Measurements from ENCODE around the gene OGDH.

Gene OGDH

DNA sequence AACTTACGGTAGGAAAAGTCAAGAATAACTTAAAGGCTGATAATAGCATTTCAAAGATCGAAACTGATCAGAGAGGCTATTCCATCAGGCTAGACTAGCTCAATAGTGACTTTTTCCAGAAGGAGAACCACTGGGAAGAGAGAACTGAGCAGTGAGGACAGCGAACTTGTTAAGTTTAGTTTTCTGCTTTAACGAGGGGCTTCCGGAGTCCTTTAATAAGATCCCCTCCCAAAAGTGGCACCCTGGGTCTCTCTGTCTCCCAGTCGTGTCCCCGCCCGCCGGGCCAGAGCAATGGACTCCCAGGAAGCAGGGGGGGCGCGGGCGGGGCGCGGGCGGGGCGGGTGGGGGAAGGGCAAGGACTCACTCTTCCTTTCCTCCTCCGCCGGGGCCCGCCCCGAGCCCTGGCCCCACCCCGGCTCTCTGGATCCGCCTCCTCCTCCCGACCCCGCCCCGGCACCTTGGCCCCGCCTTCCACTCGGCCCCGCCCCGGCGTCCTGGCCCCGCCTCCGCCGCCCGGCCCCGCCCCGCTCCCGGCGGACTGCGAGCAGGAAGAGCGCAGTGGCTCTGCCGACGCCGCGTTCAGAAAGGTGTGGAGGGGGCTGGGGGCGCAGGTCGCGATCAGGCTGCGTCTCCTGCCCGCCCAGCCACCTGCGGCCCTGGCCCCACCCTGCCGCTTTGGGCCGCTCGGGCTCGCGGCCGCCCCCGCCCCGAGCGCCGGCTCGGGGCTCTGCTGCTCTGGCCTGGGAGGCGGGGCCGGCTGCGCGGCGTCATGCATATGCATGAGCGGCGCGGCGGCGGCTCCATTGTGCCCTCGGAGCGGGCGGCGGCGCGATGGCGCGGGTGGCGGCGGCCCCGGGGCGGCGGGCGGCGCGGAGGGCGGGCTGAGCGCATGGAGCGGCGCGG lies 141.9 kb downstream of the OGDH start, which contains the start of gene ZMIZ2:
ZMIZ2 (plus strand) TSS at position 803 of the 903 bp plus-strand sequence. CDS start 7,403 bp downstream, outside the sequence.
- DNase-seq, result peak; percentile 85 to 87

DNA sequence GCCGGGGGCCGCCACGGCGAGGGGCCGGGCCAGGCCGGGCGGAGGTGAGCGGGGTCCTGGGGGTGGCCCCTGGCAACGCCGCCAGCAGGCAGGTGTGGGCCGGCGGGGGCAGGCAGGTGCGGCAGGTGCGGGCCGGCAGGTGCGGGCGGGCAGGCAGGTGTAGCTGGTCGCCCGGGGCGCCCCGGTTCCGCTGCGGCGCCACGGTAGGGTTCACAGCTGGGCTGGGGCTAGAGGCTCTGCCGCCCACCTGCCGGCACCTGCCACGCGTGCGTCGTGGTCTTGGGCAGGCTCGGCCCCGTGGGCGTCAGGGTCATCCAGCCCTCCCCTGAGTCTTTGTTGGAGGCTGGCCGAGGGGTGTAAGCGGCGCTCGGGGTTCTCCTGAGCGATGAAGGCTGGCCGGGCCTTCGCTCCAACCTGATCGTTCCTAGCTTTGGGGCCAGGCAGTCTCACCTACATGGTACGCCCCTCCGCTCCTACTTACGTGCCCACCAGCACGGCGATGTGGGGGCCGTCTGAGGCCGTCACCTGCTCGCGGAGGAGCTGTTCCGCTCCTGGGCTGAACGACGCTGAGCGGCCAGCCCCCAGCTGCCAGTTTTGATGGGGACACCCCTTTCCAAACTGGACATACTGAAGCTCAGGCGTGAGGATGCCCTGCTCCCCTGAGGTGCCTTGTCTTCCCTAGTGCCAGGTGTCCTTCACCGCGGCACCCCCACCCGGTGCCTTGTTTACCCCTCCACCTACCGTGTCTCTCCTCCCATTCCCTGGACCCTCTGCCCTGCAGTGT lies 142.7 kb downstream of the OGDH start:
- no peak for DNase-seq

GRCh38 chr7:44749992-44750391 lies 143.6 kb downstream of the OGDH start:
- no peak for DNase-seq

- no peak for DNase-seq
Measured at GRCh38 chr7:44750424-44750823, 144.0 kb downstream of the OGDH start.

DNA sequence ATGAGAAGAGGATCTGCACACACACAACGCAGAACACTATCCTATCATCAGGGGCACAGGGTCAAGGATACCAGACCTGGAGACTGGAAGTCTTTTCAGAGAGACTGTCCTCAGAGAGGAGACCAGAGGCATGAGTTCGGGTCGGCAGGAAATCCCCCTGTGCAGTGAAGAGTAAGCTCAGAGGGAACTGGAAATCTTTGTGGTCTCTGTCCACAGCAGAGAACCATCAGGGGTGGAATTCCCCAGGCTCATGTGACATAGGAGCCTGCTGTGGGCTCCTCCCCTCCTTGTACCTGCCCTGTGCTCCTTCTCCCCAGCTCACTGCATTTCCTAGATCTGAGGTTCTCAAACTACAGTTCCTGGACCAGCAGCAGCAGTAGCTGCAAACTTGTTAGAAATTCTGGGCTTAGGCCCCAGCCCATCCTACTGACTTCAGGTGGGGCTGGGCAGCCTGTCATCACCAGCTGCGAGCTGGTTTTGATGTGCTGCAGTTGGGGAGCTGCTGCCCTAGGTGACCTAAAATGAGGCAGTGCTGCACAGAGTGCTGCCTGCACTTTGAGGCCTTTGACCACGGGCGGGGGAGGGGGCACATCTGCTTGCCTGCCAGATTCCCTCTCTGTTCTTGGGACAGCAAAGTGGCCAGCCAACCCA lies 144.6 kb downstream of the OGDH start:
- peak; percentile 46 to 48 for DNase-seq

GRCh38 chr7:44752822-44753221 lies 146.4 kb downstream of the OGDH start:
- DNase-seq, result no peak

GRCh38 chr7:44754802-44755697 lies 148.6 kb downstream of the OGDH start:
- no peak for DNase-seq

GRCh38 chr7:44755698-44756627 lies 149.5 kb downstream of the OGDH start:
- no peak for DNase-seq

DNA sequence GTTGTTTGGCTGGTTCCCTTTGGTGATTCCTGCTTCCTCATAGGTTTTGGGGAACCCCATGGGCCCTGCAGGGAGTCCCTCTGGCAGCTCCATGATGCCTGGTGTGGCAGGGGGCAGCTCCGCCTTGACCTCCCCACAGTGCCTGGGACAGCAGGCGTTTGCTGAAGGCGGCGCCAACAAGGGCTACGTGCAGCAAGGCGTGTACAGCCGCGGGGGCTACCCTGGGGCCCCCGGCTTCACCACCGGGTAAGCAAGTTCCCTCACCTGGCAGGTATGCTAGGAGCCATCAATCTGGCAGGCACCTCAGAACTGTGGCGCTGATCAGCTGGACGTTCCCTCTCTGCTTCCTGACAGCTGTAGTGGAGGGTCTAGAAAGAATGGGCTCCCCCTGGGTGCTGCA lies 150.5 kb downstream of the OGDH start:
- no peak for DNase-seq

DNA sequence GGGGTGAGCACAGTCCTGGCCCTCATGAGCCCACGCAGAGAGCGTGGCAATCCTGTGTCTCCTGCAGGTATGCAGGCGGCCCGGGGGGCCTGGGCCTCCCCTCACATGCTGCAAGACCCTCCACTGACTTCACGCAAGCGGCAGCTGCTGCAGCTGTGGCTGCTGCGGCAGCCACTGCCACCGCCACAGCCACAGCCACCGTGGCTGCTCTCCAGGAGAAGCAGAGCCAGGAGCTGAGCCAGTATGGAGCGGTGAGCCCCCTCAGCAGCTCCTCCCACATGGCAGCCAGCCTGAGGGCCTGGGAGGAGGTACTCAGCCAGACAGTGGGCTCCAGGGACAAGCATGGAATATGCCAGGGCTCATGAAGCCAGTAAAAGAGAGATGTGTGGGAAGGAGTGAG lies 150.9 kb downstream of the OGDH start:
- no peak for DNase-seq

DNA sequence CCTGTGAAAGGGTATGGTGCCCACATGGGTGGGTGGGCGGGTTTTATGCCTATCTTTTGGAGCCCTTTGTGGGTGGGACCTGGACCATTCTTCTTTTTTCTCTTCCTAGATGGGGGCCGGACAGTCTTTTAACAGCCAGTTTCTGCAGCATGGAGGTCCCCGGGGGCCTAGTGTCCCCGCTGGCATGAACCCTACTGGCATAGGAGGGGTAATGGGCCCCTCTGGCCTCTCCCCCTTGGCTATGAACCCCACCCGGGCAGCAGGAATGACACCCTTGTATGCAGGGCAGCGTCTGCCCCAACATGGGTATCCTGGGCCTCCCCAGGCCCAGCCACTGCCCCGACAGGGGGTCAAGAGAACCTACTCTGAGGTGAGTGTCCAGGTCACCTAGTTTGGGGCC lies 151.3 kb downstream of the OGDH start:
- no peak for DNase-seq
